Measurements from ENCODE around the gene LRRC41. TPM values are rescaled to one million over a fixed set of nuclear protein-coding genes. Genes with fewer than 3 reads are reported as not detected.
"Not testable (repeated sequence)": the region's sequence is repeated elsewhere in the genome, so short reads cannot be mapped to it uniquely, and the experiment has no call there.

Gene LRRC41
- total and polyA plus RNA-seq, 4 donors: 13.4 to 49.1 (median 44.1) TPM

- peak in 1 of 2 donors; percentile 27 for DNase-seq
- H3K4me1 ChIP-seq (ENCODE audit: control insufficient read depth in 1 of 2, insufficient read depth in 2 of 2, low read length in 2 of 2); H3K27ac ChIP-seq (ENCODE audit: low read depth in 1 of 2, low read length in 2 of 2); H3K4me3 ChIP-seq (ENCODE audit: low read length in 2 of 2); ATAC-seq (ENCODE audit: low FRiP score); H3K36me3 ChIP-seq (ENCODE audit: control insufficient read depth in 1 of 2, insufficient read depth in 2 of 2, low read length in 1 of 2); H3K27me3 ChIP-seq (ENCODE audit: control insufficient read depth in 1 of 2, insufficient read depth in 2 of 2, low read length in 1 of 2); intact Hi-C loops (cut with DNase I); H3K9me3 ChIP-seq (ENCODE audit: control insufficient read depth, low read length): not testable (repeated sequence)
- WGBS, 2 donors: 75% methylated on average over 24 of the region's 24 CpGs
These were observed 28.5 kb upstream of the LRRC41 start for GRCh38 chr1:46331786-46332540.

DNA sequence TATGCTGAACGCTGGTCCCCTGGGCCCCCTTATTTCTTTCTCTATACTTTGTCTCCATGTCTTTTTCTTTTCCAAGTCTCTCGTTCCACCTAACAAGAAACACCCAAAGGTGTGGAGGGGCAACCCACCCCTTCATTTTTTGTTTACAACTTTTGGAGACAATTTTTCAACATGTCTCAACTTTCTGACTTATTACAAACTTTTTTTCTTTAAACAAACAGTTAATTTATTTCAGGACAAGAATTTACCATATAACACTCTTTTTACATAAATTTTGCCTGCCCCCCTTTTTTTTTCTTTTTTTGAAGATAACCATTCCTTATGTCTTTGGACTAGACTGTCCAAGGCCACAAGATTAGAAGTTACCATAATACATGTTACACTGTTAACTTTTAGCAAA lies 27.0 kb upstream of the LRRC41 start:
- H3K9me3 ChIP-seq (ENCODE audit: control insufficient read depth, low read length); ATAC-seq (ENCODE audit: low FRiP score); H3K4me1 ChIP-seq (ENCODE audit: control insufficient read depth in 1 of 2, insufficient read depth in 2 of 2, low read length in 2 of 2); H3K4me3 ChIP-seq (ENCODE audit: low read length in 2 of 2); intact Hi-C loops (cut with DNase I); H3K27me3 ChIP-seq (ENCODE audit: control insufficient read depth in 1 of 2, insufficient read depth in 2 of 2, low read length in 1 of 2); H3K36me3 ChIP-seq (ENCODE audit: control insufficient read depth in 1 of 2, insufficient read depth in 2 of 2, low read length in 1 of 2); DNase-seq; H3K27ac ChIP-seq (ENCODE audit: low read depth in 1 of 2, low read length in 2 of 2): not testable (repeated sequence)
- WGBS, 2 donors: 75 to 84% methylated on average over 2 of the region's 2 CpGs

DNA sequence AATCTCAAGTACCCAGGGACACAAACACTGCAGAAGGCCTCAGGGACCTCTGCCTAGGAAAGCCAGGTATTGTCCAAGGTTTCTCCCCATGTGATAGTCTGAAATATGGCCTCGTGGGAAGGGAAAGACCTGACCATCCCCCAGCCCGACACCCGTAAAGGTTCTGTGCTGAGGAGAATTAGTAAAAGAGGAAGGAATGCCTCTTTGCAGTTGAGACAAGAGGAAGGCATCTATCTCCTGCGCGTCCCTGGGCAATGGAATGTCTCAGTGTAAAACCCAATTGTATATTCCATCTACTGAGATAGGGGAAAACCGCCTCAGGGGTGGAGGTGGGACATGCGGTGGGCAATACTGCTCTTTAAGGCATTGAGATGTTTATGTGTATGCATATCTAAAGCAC lies 26.4 kb upstream of the LRRC41 start:
- H3K4me1 ChIP-seq (ENCODE audit: control insufficient read depth in 1 of 2, insufficient read depth in 2 of 2, low read length in 2 of 2); H3K36me3 ChIP-seq (ENCODE audit: control insufficient read depth in 1 of 2, insufficient read depth in 2 of 2, low read length in 1 of 2); H3K9me3 ChIP-seq (ENCODE audit: control insufficient read depth, low read length); DNase-seq; H3K4me3 ChIP-seq (ENCODE audit: low read length in 2 of 2); H3K27me3 ChIP-seq (ENCODE audit: control insufficient read depth in 1 of 2, insufficient read depth in 2 of 2, low read length in 1 of 2); H3K27ac ChIP-seq (ENCODE audit: low read depth in 1 of 2, low read length in 2 of 2); intact Hi-C loops (cut with DNase I); ATAC-seq (ENCODE audit: low FRiP score): not testable (repeated sequence)
- WGBS, 2 donors: 62 to 74% methylated on average over 4 to 6 of the region's 7 CpGs

GRCh38 chr1:46328182-46328581 lies 24.8 kb upstream of the LRRC41 start:
- H3K4me3 ChIP-seq (ENCODE audit: low read length in 2 of 2); intact Hi-C loops (cut with DNase I); H3K4me1 ChIP-seq (ENCODE audit: control insufficient read depth in 1 of 2, insufficient read depth in 2 of 2, low read length in 2 of 2); H3K27me3 ChIP-seq (ENCODE audit: control insufficient read depth in 1 of 2, insufficient read depth in 2 of 2, low read length in 1 of 2); H3K9me3 ChIP-seq (ENCODE audit: control insufficient read depth, low read length); H3K36me3 ChIP-seq (ENCODE audit: control insufficient read depth in 1 of 2, insufficient read depth in 2 of 2, low read length in 1 of 2); ATAC-seq (ENCODE audit: low FRiP score); H3K27ac ChIP-seq (ENCODE audit: low read depth in 1 of 2, low read length in 2 of 2): not testable (repeated sequence)
- WGBS, 2 donors: 93 to 96% methylated on average over 7 of the region's 7 CpGs
- peak in 1 of 2 donors; percentile 26 for DNase-seq

GRCh38 chr1:46325285-46326076 lies 22.1 kb upstream of the LRRC41 start:
- H3K27ac ChIP-seq (ENCODE audit: low read depth in 1 of 2, low read length in 2 of 2); ATAC-seq (ENCODE audit: low FRiP score); H3K9me3 ChIP-seq (ENCODE audit: control insufficient read depth, low read length); DNase-seq; H3K4me1 ChIP-seq (ENCODE audit: control insufficient read depth in 1 of 2, insufficient read depth in 2 of 2, low read length in 2 of 2); H3K27me3 ChIP-seq (ENCODE audit: control insufficient read depth in 1 of 2, insufficient read depth in 2 of 2, low read length in 1 of 2); H3K4me3 ChIP-seq (ENCODE audit: low read length in 2 of 2); H3K36me3 ChIP-seq (ENCODE audit: control insufficient read depth in 1 of 2, insufficient read depth in 2 of 2, low read length in 1 of 2); intact Hi-C loops (cut with DNase I): not testable (repeated sequence)
- 91 to 93% methylated on average over 11 of the region's 11 CpGs for WGBS, 2 donors

DNA sequence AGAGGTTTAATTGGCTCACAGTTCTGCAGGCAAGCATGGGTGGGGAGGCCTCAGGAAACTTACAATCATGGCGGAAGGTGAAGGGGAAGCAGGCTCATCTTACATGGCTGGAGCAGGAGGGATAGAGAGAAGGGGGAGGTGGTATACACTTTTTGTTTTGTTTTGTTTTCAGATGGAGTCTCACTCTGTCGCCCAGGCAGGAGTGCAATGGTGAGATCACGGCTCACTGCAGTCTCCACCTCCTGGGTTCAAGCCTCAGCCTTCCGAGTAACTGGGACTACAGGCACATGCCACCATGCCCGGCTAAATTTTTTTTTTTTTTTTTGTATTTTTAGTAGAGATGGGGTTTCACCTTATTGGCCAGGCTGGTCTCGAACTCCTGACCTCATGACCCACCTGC lies 18.8 kb upstream of the LRRC41 start:
- H3K27me3 ChIP-seq (ENCODE audit: control insufficient read depth in 1 of 2, insufficient read depth in 2 of 2, low read length in 1 of 2); H3K4me1 ChIP-seq (ENCODE audit: control insufficient read depth in 1 of 2, insufficient read depth in 2 of 2, low read length in 2 of 2); H3K27ac ChIP-seq (ENCODE audit: low read depth in 1 of 2, low read length in 2 of 2); H3K4me3 ChIP-seq (ENCODE audit: low read length in 2 of 2); ATAC-seq (ENCODE audit: low FRiP score); H3K9me3 ChIP-seq (ENCODE audit: control insufficient read depth, low read length); H3K36me3 ChIP-seq (ENCODE audit: control insufficient read depth in 1 of 2, insufficient read depth in 2 of 2, low read length in 1 of 2); intact Hi-C loops (cut with DNase I): not testable (repeated sequence)
- WGBS, 2 donors: 86 to 88% methylated on average over 6 of the region's 6 CpGs
- DNase-seq: peak in 1 of 2 donors; percentile 21

DNA sequence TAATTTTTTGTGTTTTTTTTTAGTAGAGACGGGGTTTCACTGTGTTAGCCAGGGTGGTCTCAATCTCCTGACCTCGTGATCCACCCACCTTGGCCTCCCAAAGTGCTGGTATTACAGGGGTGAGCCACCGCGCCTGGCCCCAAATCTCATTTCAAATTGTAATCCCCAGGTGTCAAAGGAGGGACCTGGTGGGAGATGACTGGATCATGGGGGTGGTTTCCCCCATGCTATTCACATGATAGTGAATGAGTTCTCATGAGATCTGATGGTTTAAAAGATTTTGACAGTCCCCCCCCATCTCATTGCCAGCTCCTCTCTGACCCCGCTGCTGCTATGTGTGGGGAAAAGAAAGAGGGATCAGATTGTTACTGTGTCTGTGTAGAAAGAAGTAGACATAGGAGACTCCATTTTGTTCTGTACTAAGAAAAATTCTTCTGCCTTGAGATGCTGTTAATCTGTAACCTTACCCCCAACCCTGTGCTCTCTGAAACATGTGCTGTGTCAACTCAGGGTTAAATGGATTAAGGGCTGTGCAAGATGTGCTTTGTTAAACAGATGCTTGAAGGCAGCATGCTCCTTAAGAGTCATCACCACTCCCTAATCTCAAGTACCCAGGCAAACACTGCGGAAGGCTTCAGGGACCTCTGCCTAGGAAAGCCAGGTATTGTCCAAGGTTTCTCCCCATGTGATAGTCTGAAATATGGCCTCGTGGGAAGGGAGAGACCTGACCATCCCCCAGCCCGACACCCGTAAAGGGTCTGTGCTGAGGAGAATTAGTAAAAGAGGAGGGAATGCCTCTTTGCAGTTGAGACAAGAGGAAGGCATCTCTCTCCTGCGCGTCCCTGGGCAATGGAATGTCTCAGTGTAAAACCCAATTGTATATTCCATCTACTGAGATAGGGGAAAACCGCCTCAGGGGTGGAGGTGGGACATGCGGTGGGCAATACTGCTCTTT lies 16.8 kb upstream of the LRRC41 start:
- H3K4me1 ChIP-seq (ENCODE audit: control insufficient read depth in 1 of 2, insufficient read depth in 2 of 2, low read length in 2 of 2); H3K36me3 ChIP-seq (ENCODE audit: control insufficient read depth in 1 of 2, insufficient read depth in 2 of 2, low read length in 1 of 2); intact Hi-C loops (cut with DNase I); H3K4me3 ChIP-seq (ENCODE audit: low read length in 2 of 2); H3K27me3 ChIP-seq (ENCODE audit: control insufficient read depth in 1 of 2, insufficient read depth in 2 of 2, low read length in 1 of 2); ATAC-seq (ENCODE audit: low FRiP score); H3K27ac ChIP-seq (ENCODE audit: low read depth in 1 of 2, low read length in 2 of 2); H3K9me3 ChIP-seq (ENCODE audit: control insufficient read depth, low read length): not testable (repeated sequence)
- peak in 1 of 2 donors; percentile 11 for DNase-seq
- WGBS, 2 donors: 80 to 82% methylated on average over 10 to 12 of the region's 13 CpGs

DNA sequence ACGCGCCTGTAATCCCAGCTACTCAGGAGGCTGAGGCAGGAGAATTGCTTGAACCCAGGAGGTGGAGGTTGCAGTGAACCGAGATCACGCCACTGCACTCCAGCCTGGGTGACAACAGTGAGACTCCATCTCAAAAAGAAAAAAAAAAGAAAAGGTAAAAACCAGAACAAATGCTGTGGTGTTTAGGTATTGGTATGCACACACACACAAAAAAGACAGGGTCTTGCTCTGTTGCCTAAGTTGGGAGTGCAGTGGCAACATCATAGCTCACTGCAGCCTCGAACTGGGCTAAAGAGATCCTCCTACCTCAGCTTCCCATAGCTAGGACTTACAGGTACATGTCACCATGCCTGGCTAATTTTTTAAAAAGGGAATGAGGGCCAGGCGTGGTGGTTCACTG lies 15.9 kb upstream of the LRRC41 start:
- ATAC-seq (ENCODE audit: low FRiP score); H3K27ac ChIP-seq (ENCODE audit: low read depth in 1 of 2, low read length in 2 of 2); H3K4me3 ChIP-seq (ENCODE audit: low read length in 2 of 2); H3K9me3 ChIP-seq (ENCODE audit: control insufficient read depth, low read length); H3K36me3 ChIP-seq (ENCODE audit: control insufficient read depth in 1 of 2, insufficient read depth in 2 of 2, low read length in 1 of 2); H3K4me1 ChIP-seq (ENCODE audit: control insufficient read depth in 1 of 2, insufficient read depth in 2 of 2, low read length in 2 of 2); intact Hi-C loops (cut with DNase I); H3K27me3 ChIP-seq (ENCODE audit: control insufficient read depth in 1 of 2, insufficient read depth in 2 of 2, low read length in 1 of 2); DNase-seq: not testable (repeated sequence)
- WGBS, 2 donors: 93 to 94% methylated on average over 6 of the region's 6 CpGs

Data from aorta (tissue), 5 donors.